ENCODE data around the gene ATRN.

Gene ATRN

GRCh38 chr20:3563133-3563532 is 92.3 kb downstream of the ATRN start:
- ChIA-PET CTCF (interaction anchor here (0.5 to 1.6 kb wide), 16 partner anchors 9 to 1446 kb away, joined by 3 to 7 read pairs (median 3); no protein-coding TSS in a partner anchor), POLR2A (ENCODE audit: low non-redundant PET) (no interaction called here)
- TF ChIP-seq CTCF (conservative IDR thresholded peaks at IDR 0.05; ENCODE audit: low read depth), result no peak
- no peak overlapping the region for H3K27ac ChIP-seq
- no peak for DNase-seq (ENCODE audit: low spot score)

GRCh38 chr20:3563548-3564177 is 92.8 kb downstream of the ATRN start:
- POLR2A ChIA-PET (ENCODE audit: low non-redundant PET), result no interaction called here
- CTCF ChIA-PET, result interaction anchor here (0.5 to 1.6 kb wide), 20 partner anchors 10 to 1445 kb away, joined by 3 to 7 read pairs (median 4); no protein-coding TSS in a partner anchor
- peak; percentile 33 for DNase-seq (ENCODE audit: low spot score)
- peak; percentile 90 for TF ChIP-seq CTCF (conservative IDR thresholded peaks at IDR 0.05; ENCODE audit: low read depth)
- no peak overlapping the region for H3K27ac ChIP-seq

GRCh38 chr20:3565851-3566250 is 95.0 kb downstream of the ATRN start:
- no peak for DNase-seq (ENCODE audit: low spot score)
- POLR2A ChIA-PET (ENCODE audit: low non-redundant PET), result no interaction called here
- TF ChIP-seq CTCF (conservative IDR thresholded peaks at IDR 0.05; ENCODE audit: low read depth), result no peak
- no peak overlapping the region for H3K27ac ChIP-seq
- CTCF ChIA-PET, result no interaction called here

- CTCF ChIA-PET, result no interaction called here
- DNase-seq (ENCODE audit: low spot score), result no peak
- TF ChIP-seq CTCF (conservative IDR thresholded peaks at IDR 0.05; ENCODE audit: low read depth), result no peak
- no peak overlapping the region for H3K27ac ChIP-seq
- POLR2A ChIA-PET (ENCODE audit: low non-redundant PET), result no interaction called here
These were observed 101.3 kb downstream of the ATRN start for GRCh38 chr20:3572151-3572550.

- TF ChIP-seq CTCF (conservative IDR thresholded peaks at IDR 0.05; ENCODE audit: low read depth), result no peak
- ChIA-PET POLR2A (ENCODE audit: low non-redundant PET) (no interaction called here), CTCF (no interaction called here)
- no peak overlapping the region for H3K27ac ChIP-seq
- no peak for DNase-seq (ENCODE audit: low spot score)
These were observed 105.5 kb downstream of the ATRN start for GRCh38 chr20:3576363-3576762.

GRCh38 chr20:3577366-3577765 is 106.5 kb downstream of the ATRN start:
- no peak for TF ChIP-seq CTCF (conservative IDR thresholded peaks at IDR 0.05; ENCODE audit: low read depth)
- H3K27ac ChIP-seq, result no peak overlapping the region
- DNase-seq (ENCODE audit: low spot score), result no peak
- POLR2A ChIA-PET (ENCODE audit: low non-redundant PET), result no interaction called here
- CTCF ChIA-PET, result interaction anchor here (0.5 to 1.0 kb wide), 2 partner anchors 14 to 50 kb away, joined by 3 read pairs; no protein-coding TSS in a partner anchor
